K562 (cell line): Measurements from ENCODE around the gene HOXB6. TPM values are rescaled to one million over a fixed set of nuclear protein-coding genes. Genes with fewer than 3 reads are reported as not detected.

ENCODE experiments used
- ARID2 ChIP-seq: fragments of 450-650 bp; IDR thresholded peaks from 2 replicates; pipeline ENCODE4 v1.6.1; 2017; ENCODE audit warnings: antibody characterized with exemption, mild to moderate bottlenecking
- CBX2 ChIP-seq: fragments of 200-600 bp; sonication (generic); IDR thresholded peaks from one replicate; pipeline ENCODE4 v1.6.1; 2012; ENCODE audit warnings: mild to moderate bottlenecking, low read length, inconsistent platforms; ENCODE audit not compliant: insufficient read depth, poor library complexity, severe bottlenecking
- ETS1 ChIP-seq: conservative IDR thresholded peaks from 2 replicates; pipeline ENCODE4 v1.6.1; 2011; ENCODE audit warnings: low read depth, mild to moderate bottlenecking, low read length; ENCODE audit not compliant: control insufficient read depth
- HDGF ChIP-seq: fragments of 450-650 bp; IDR thresholded peaks from 2 replicates; pipeline ENCODE4 v1.6.1; 2016
- HIVEP1 ChIP-seq: fragments of 250-450 bp; sonication (Bioruptor Pico); IDR thresholded peaks from 2 replicates; pipeline ENCODE4 v1.4.0; 2020; ENCODE audit warnings: mild to moderate bottlenecking
- LARP7 ChIP-seq: fragments of 450-650 bp; IDR thresholded peaks from 2 replicates; pipeline ENCODE4 v1.6.1; 2016
- MAZ ChIP-seq, 2 experiments: fragments of 450-650 bp in 1 of 2; sonication (generic) in 1 of 2; formaldehyde crosslinking; IDR thresholded peaks in 1 of 2; conservative IDR thresholded peaks in 1 of 2; 2 replicates each; pipeline versions ENCODE4 v1.4.0 to v1.5.0; 2020; ENCODE audit warnings: mild to moderate bottlenecking in 1 of 2, missing genetic modification reagents in 1 of 2
- NELFE ChIP-seq: IDR thresholded peaks from 2 replicates; pipeline ENCODE4 v1.6.1; 2011; ENCODE audit warnings: mild to moderate bottlenecking; ENCODE audit not compliant: insufficient read depth, insufficient read length
- RAD21 ChIP-seq, 2 experiments: fragments of 250-450 bp in 1 of 2; fragments of 450-650 bp in 1 of 2; sonication (Bioruptor Pico) in 1 of 2; formaldehyde crosslinking in 1 of 2; IDR thresholded peaks in 1 of 2; conservative IDR thresholded peaks in 1 of 2; 2 replicates each; pipeline versions ENCODE4 v1.4.0 to v1.8.0; 2020 to 2022; ENCODE audit warnings: mild to moderate bottlenecking in 2 of 2, moderate library complexity in 1 of 2
- RBBP5 ChIP-seq: fragments of 200-600 bp; sonication (generic); IDR thresholded peaks from 2 replicates; pipeline ENCODE4 v1.6.1; 2012; ENCODE audit warnings: borderline replicate concordance, mild to moderate bottlenecking, low read length, control low read depth, inconsistent platforms; ENCODE audit not compliant: insufficient read depth, poor library complexity, severe bottlenecking
- SMAD1 ChIP-seq: fragments of 150-350 bp; IDR thresholded peaks from 2 replicates; pipeline ENCODE4 v1.6.1; 2014; ENCODE audit warnings: low read length, low read depth; ENCODE audit not compliant: partially characterized antibody
- SMARCE1 ChIP-seq: fragments of 450-650 bp; IDR thresholded peaks from 2 replicates; pipeline ENCODE4 v1.7.1; 2016; ENCODE audit warnings: mild to moderate bottlenecking
- STAG1 ChIP-seq: sonication (generic); formaldehyde crosslinking; IDR thresholded peaks from 2 replicates; pipeline ENCODE4 v1.5.0; 2020; ENCODE audit warnings: missing genetic modification reagents, borderline replicate concordance
- TCF7L2 ChIP-seq: fragments of 150-350 bp; IDR thresholded peaks from 2 replicates; pipeline ENCODE4 v1.6.1; 2016; ENCODE audit warnings: low read depth, mild to moderate bottlenecking, low read length, moderate library complexity
- U2AF2 ChIP-seq: fragments of 200-400 bp; formaldehyde crosslinking; optimal IDR thresholded peaks from 2 replicates; pipeline ENCODE3; 2017; ENCODE audit warnings: low read depth, mild to moderate bottlenecking, low read length
- ZBTB33 ChIP-seq: sonication (generic); formaldehyde crosslinking; IDR thresholded peaks from 2 replicates; pipeline ENCODE4 v1.8.1; 2023; ENCODE audit warnings: mild to moderate bottlenecking, missing genetic modification reagents
- ZNF274 ChIP-seq: IDR thresholded peaks from 2 replicates; pipeline ENCODE4 v1.6.1; 2011; ENCODE audit warnings: low read depth, mild to moderate bottlenecking, low read length, moderate library complexity, borderline replicate concordance
- ZNF639 ChIP-seq, 2 experiments: fragments of 200-800 bp in 1 of 2; sonication (Bioruptor generic) in 1 of 2; sonication (generic) in 1 of 2; formaldehyde crosslinking in 1 of 2; IDR thresholded peaks in 1 of 2; conservative IDR thresholded peaks in 1 of 2; 2 replicates each; pipeline versions ENCODE4 v1.5.0 to v1.6.1; 2016 to 2020; ENCODE audit warnings: missing compliant biosample characterization in 1 of 2, missing genetic modification characterization in 1 of 2, missing genetic modification reagents in 1 of 2
- ZSCAN32 ChIP-seq: fragments of 450-650 bp; formaldehyde crosslinking; IDR thresholded peaks from 2 replicates; pipeline ENCODE4 v1.4.0; 2020; ENCODE audit warnings: mild to moderate bottlenecking, moderate library complexity
- polyA plus RNA-seq, 8 experiments: library from polyadenylated mRNA; depleted of rRNA in 4 of 8; stranded (reverse) in 5 of 8; unstranded in 3 of 8; fragments of >200 nt; fragmentation: Nextera tagmentation in 2 of 8; fragmentation: Illumina TruSeq in 1 of 8; extraction: Ambion mirVana in 2 of 8; extraction: Trizol in 1 of 8; gene quantifications; 2 replicates each; pipeline versions ENCODE4 v1.2.1 to v1.2.3, GENCODE V29; 2011 to 2014; ENCODE audit warnings: inconsistent platforms in 1 of 8, missing spikeins in 1 of 8
- total RNA-seq, 7 experiments: library from RNA; depleted of rRNA in 6 of 7; stranded (reverse); fragments of >200 nt in 6 of 7; fragmentation: Illumina TruSeq in 2 of 7; extraction: Trizol in 2 of 7; gene quantifications; 2 replicates each; pipeline versions ENCODE4 v1.2.1 to v1.2.3, GENCODE V29; 2011 to 2021; ENCODE audit warnings: low replicate concordance in 1 of 7
- TF ChIP-seq, protein P1 (sequence below): fragments of 450-650 bp; IDR thresholded peaks from 2 replicates; pipeline ENCODE4 v1.6.1; 2017; ENCODE audit warnings: mild to moderate bottlenecking, moderate library complexity

Gene HOXB6
- total and polyA plus RNA-seq, 9 of the 15 experiments (the other 6 are each of a cell fraction or from before 2014, with no cell fraction given) = 1.2 to 14.8 (median 4.9) TPM

DNA sequence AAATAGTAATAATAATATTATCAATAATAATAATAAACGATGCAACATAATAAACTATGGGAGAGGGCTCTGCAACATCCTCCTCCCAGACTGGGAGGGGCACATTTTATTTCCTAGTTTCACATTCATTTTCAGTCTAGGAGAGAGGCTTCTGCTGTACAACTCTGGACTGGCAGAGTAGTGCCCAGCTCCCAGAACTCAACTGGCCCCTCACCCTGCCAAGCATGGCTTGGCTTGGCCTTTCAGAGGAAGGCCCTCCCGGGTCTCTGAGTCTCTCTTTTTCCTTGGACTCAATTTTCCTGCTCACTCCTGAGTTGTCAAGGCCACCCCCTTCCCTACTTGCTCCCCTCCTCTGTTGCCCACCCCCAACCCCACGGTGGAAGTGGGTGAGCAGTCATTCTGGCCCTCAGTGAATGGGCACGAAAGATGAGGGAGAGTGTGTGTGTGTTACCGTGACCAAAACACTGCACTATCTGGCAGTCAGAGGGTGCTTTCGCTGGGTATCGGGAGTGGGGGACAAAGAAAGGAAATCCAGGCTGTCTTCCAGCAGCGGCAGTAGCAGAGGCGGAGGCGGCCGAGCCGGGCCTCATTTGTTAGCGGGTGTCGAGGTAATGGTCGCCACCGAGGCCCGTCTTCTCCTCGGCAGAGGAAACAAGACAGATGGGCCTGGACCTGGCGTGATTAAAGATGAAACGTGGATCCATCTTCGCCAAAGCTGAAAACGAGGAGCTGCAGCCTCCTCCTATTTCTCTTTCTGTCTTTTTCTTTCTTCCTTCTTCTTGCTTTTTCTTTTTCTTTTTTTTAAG, 28.9 kb downstream of the HOXB6 start (continued):
- TF ChIP-seq, protein P1, sequence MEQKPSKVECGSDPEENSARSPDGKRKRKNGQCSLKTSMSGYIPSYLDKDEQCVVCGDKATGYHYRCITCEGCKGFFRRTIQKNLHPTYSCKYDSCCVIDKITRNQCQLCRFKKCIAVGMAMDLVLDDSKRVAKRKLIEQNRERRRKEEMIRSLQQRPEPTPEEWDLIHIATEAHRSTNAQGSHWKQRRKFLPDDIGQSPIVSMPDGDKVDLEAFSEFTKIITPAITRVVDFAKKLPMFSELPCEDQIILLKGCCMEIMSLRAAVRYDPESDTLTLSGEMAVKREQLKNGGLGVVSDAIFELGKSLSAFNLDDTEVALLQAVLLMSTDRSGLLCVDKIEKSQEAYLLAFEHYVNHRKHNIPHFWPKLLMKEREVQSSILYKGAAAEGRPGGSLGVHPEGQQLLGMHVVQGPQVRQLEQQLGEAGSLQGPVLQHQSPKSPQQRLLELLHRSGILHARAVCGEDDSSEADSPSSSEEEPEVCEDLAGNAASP = no peak
- TF ChIP-seq MAZ (CRISPR knock-in tag; conservative IDR thresholded peaks at IDR 0.05 in 1 of 2, IDR thresholded peaks at IDR 0.05 in 1 of 2) = 0 out of 4 replicates have a peak, but pooled peaks of 1 of the 2 experiments have one; percentile 27
- TF ChIP-seq HIVEP1 (CRISPR knock-in tag) = no peak
- 0 out of 2 replicates have a peak, but pooled peaks have one; percentile 11 for TF ChIP-seq SMARCE1
- no peak for TF ChIP-seq ARID2
- TF ChIP-seq RBBP5 = peak; percentile 39
- TF ChIP-seq NELFE = no peak
- TF ChIP-seq SMAD1 = no peak
- TF ChIP-seq RAD21 (CRISPR knock-in tag; conservative IDR thresholded peaks at IDR 0.05 in 1 of 2, IDR thresholded peaks at IDR 0.05 in 1 of 2) = no peak
- no peak for TF ChIP-seq ZNF274
- peak in 1 of 2 experiments; percentile 15; a peak in 1 of 4 replicates for TF ChIP-seq ZNF639 (CRISPR knock-in tag; conservative IDR thresholded peaks at IDR 0.05 in 1 of 2, IDR thresholded peaks at IDR 0.05 in 1 of 2)
- 0 out of 2 replicates have a peak, but pooled peaks have one; percentile 35 for TF ChIP-seq ETS1
- TF ChIP-seq ZSCAN32 (CRISPR knock-in tag) = no peak
- TF ChIP-seq ZBTB33 = no peak
- TF ChIP-seq HDGF = peak; percentile 82; the same call in 1 of the 2 replicates
- TF ChIP-seq U2AF2 = no peak
- no peak for TF ChIP-seq STAG1 (CRISPR knock-in tag)
- TF ChIP-seq LARP7 = no peak
- TF ChIP-seq CBX2 = no peak
- no peak for TF ChIP-seq TCF7L2
